Left renal pelvis (tissue), 4 donors: ENCODE results near the gene CDH7. TPM values are rescaled to one million over a fixed set of nuclear protein-coding genes. Genes with fewer than 3 reads are reported as not detected.

Source experiments
- DNase-seq, 4 donors: peaks; one replicate each; pipeline ENCODE4 v3.0.0-alpha.2; 2013; ENCODE audit warnings: low read depth in 4 of 4, low spot score in 3 of 4
- polyA plus RNA-seq, 4 donors: library from polyadenylated mRNA; unstranded; fragments of 120-200 nt; gene quantifications; one replicate each; pipeline ENCODE4 v1.2.1, GENCODE V29; 2013; ENCODE audit not compliant: insufficient read length in 4 of 4

CDH7 gene, protein sequence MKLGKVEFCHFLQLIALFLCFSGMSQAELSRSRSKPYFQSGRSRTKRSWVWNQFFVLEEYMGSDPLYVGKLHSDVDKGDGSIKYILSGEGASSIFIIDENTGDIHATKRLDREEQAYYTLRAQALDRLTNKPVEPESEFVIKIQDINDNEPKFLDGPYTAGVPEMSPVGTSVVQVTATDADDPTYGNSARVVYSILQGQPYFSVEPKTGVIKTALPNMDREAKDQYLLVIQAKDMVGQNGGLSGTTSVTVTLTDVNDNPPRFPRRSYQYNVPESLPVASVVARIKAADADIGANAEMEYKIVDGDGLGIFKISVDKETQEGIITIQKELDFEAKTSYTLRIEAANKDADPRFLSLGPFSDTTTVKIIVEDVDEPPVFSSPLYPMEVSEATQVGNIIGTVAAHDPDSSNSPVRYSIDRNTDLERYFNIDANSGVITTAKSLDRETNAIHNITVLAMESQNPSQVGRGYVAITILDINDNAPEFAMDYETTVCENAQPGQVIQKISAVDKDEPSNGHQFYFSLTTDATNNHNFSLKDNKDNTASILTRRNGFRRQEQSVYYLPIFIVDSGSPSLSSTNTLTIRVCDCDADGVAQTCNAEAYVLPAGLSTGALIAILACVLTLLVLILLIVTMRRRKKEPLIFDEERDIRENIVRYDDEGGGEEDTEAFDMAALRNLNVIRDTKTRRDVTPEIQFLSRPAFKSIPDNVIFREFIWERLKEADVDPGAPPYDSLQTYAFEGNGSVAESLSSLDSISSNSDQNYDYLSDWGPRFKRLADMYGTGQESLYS
- polyA plus RNA-seq, result 10 to 100 TPM; 13.5 to 24.4 (median 17.4) TPM

DNA sequence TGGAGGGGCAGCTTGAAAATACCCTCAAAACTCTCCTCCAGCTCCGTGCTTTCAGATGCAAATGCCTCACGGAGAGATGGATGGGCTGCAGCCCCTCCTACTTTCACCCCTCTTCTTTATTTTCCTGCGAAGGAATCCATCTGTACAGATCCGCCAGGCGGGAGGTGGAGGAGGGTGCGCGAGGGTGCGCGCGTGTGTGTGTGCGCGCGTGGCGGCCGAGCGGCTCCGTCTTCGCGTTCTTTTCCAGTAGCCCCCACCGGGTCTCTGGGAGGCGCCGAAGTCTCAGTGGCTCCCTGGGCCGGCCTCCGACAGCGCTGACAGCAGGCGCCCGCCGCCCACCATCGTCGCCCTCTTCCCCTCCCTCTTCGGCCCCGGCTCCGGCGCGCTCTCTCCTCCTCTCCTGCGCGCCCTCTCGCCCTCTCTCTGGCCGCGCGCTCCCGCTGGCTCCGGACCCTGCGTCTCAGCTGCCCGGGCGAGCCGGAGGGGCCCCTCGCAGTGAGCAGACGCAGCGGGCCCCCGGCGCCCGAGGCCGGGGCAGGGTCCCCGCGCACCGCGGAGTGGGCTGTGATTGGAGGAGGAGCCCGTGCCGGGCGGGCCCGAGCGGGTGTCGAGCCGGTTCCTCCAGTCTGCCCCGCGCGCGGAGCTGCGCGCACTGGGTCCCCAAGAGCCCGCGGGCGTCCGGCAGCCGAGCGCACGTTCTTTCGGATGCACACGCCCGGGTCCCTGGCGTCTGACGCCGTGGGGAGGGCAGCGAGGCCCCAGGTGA lies at the start of gene CDH7:
Gene CDH7 (plus strand): TSS at position 624 of the 766 bp plus-strand sequence. CDS start 11,831 bp downstream, outside the sequence.
- DNase-seq, result peak in 2 of 4 donors; percentile 47 to 53

DNA sequence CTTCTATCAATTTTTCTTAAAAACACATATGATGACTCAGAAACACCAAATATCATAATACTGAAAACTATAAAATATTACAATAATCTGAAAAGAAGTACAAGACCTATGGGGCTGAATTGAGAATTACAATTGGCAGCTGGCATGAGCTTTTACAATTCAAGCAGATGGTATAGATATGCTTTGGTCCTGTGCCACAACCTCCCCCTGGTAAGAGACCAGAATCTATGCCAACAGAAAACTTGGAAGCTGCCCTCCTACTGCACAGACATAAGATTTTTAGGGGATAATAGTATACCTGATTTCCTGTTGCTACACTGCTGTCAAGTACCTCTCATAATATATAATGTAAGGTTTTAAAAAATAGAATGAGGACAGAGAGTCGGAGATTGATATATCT lies 46.8 kb upstream of the CDH7 start:
- no peak for DNase-seq

DNA sequence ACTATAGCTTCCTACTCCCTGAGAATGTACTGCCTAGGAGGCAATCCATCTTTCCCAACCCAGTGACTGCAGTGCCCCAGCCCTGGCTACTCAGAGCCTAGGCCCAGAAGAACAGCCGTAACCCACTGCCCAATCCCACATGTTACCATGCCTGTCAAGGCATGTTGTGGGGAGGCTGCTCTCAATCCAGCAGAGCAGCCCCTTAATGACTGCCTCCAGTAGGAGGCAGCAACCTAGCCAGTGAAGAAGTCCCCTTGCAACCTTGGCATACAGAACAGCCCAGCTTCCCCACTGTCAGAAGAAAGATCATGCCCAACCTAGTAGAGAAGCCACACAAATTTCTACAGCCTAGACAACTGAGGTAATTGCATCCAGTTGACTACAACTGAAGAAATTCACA lies 44.2 kb upstream of the CDH7 start:
- no peak for DNase-seq

DNA sequence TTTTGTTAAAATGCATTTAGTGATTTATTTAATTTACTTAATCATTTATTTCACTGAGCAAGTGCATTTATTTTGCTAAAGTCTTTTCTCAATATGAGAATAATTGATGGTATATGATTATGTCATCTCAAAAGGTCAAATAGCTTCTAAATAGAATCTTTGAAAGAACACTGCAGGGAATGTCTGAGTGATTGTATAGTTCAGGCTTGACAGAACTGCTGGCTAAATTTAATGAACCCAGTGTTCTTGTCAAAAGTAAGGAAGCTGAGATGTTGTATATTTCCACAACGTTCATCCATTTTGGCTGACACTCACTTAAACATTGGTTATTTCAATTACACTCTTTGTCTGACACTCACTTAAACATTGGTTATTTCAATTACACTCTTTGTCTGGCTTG lies 39.3 kb upstream of the CDH7 start:
- DNase-seq, result no peak

DNA sequence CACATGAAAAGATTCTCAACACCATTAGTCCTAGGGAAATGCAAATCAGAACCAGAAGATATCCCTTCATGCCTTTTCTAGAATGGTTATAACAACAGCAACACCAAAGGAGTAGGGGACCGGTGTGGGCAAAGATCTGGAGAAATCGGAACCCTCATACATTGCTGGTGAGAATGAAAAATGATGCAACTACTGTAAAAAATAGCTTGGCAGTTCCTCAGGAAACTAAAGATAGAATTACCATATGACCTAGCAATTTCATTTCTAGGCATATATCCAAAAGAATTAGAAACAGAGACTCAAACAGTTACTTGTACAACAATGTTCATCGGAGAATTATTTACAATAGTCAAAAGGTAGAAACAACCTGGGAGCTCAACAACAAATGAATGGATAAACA lies 29.2 kb upstream of the CDH7 start:
- no peak for DNase-seq

DNA sequence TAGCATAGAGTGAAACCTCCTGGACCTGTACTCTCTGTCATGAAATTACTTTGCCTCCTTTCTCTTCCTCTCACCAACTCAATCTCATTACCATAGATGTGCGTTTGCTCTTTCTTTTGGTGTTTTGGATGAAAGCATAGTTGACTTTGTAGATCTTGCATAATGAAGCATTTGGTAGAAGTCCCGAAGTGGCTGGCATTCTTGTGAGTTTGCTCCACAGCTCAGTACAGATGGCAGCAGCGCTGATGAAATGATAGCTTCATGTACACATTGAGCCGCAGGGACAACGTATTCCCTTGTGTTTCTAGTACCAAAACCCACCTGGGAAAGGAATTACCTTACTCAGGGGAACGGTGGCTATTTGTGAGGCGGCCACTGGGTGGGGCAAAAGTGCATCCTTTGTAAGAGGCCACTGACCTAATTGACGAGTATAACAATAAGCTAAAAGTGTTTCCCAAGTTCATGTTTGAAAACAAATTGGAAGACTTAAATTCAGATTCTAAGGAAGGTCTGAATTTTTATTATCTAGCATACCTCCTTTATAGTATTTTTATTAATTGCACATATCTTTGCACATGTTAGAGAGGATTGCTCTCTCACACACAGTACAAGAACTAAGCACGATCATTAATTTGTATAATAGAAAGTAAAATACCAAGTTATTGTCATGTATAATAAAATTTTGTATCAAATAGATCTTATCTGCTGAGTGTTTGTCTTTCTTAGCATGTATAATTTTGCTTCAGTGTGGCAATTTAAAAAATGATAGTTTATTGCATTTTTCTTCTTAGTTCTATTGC lies 25.4 kb upstream of the CDH7 start:
- no peak for DNase-seq

DNA sequence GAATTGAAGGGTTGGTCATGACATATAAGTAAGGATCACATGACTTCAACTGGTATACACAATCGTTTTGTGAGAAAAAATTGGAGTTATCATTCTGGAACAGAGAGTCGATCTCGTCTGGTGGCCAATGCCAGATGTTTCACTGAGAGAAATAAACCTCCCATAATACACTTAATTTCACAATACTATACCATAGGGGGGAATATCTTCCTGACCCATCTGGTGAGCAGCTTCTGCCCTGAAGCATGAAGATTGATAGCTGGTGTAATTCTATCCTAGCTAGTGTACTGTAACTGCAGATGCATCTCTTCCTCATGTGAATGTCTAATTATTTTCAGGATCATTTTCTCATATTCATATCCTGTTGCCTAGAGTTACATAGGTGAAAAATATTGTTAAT lies 15.7 kb upstream of the CDH7 start:
- no peak for DNase-seq

DNA sequence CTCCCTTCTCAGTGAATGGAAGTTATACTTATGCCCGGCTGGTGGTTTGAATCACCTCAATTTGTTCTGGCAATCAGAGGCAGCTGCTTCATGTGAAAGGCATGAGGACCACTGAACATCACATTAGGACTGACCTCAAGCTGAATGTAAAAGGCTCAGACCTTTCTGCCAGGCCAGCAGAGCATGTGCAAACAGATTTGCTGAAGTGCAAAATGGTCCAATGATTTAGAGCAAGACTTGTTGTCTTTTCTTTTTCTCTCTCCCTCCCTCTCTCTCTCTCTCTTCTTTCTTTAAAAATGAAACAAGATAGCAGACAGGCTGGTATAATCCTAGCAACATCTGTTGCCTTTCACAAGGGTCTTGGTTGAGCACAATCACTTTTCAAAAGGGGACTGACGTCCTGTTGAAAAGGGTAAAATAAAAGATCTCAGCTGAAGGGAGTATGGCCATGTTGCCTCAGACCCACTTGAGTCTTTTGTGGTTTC lies 13.3 kb upstream of the CDH7 start:
- DNase-seq, result no peak

DNA sequence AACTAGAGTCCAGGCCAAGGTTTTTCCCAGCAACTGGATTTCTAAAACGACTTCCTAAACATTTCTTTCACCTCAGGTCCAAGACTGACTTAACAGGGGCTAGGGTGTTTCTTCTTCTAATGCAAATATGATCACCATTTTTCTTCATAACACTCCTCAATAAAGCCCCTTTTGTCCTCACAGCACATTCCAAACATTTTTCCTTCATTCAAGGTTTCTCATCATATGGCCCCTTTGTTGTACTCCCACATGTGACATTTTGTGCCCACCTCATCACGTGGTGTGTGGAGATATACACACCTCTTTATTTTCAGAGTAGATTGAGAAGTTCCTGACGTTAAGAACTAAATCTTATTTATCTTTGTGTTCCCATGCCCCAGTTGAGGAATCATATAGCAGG lies 3.9 kb upstream of the CDH7 start:
- no peak for DNase-seq

DNA sequence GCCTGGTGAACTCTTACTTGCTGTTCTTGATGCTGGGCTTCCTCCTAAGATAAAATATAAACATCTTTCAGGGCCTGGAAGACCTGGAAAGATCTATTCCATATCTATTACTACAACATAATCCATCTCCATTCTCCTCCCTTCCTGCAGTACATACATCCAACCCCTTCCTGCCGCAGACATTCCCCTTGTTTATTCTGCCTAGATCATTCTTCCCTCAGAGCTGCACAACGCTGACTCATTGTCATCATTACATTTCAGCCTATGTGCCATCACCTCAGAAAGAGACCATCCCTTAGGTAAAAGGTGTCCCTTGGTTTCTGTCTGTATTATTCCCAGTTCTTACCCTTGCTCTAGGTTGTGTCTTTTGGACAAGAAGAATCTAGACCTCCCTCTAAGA lies 2.5 kb upstream of the CDH7 start:
- no peak for DNase-seq

DNA sequence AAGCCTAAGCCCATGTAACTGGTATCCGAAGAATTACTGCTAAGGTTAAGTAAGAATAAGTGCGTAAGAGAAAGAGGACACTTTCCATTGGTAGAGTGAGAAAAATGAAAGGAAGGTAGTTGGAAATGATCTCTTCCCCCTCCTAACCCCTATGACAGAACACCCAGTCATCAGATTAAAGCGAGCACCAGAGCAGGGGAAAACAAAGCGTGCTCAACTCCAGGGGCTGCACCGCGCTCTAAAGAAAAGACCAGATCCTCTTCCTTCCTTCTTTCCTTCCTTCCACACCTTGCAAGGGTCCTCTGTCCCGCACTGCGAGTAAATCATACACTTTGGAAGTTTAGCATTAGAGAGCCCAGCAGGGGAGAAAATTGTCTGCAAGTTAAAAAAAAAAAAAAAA lies 971 bp upstream of the CDH7 start:
- DNase-seq, result no peak

DNA sequence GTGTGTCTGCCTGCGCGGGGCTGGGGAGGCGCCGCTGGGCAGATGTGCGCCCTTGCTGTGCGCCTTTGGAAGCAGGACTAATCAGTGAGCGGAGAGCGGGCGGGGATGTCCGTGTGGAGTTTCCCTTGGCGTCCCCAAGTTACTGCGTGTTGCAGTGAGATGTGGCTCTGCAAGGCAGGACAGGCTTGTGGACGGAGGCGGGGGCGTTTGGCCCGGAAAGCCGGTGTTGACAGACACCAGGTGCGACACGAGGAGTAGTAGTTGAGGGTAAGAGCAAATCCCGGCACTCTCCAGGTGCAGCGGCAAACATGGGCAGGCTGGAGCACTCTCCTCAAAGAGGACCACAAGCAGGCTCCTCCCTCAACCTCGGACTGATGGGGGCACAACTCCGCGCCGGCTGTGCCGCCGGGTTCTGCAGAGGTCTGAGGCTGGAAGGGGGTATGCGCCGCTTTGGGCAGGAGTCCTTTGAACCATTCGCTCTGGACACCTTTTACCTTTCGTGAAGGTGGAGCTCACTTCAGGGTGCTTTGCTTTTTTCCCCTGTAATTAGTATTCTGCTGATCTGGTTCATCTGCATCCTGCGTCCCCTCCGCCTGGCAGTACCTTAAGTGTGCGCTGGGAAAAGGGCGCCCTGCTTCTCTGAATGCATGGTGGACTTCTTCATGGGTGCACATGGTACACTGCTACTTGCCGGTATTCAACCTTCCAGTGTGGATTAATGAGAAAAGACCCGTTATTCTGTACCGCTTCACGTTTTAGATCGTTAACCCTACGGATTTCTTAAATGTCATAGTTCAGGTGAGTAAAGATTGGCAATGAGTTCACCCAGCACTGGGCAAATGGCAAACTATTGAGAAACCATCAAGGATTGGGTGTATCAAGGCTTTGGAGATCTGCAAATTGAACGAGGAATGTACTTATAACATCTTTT lies 608 bp downstream of the CDH7 start:
- peak in 2 of 4 donors; percentile 25 to 46 for DNase-seq

DNA sequence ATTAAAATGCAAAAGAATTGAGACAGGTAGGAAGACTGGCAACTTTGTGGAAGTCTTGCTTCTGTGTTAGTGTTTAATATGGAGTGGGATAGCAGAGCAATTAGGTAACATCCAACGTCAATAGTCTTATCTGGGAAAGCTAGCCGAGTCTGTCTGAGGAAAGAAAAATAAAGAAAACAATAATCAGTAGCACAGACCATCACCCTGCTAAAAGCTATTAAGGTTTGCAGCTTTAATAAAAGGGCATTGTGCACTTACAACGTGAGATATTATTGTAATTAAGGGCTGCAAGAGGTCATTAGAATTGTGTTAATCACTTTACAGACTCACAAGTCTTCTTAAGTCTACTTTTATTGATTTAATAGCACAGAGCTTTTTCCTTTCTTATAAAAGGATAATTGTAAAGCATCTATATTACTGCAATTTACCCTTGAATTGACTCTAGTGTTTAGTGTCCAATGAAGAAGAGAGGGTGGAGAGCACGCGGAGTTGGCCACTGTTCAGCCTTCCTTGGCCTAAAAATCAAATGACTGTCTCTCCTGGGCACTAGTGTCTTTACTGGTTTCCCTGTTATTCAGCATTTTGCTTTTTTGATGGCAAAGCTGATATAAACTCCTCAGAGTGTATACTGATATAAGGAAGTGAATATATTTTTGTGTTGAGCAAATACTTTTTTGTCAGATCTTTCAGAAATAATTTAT lies 2.0 kb downstream of the CDH7 start:
- no peak for DNase-seq

DNA sequence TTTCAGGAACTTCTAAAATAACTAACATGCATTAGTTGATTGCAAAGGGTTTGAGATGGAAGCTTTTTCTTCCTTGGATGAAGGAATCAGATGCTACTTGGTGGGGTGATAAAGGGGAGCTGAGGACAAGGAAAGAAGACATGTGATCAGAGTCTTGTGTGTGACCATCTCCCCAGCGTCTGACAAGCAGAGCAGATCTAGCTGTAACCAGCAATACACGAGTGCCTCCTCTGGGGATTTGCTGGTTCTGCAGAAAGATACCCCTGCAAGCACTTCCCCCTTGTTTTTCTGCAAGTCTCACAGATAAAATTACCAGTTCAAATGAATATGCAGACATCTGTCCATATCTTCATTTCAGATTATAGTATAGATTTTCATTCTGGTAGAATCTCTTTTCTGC lies 2.7 kb downstream of the CDH7 start:
- DNase-seq, result peak in 3 of 4 donors; percentile 33 to 52 (median 46)

DNA sequence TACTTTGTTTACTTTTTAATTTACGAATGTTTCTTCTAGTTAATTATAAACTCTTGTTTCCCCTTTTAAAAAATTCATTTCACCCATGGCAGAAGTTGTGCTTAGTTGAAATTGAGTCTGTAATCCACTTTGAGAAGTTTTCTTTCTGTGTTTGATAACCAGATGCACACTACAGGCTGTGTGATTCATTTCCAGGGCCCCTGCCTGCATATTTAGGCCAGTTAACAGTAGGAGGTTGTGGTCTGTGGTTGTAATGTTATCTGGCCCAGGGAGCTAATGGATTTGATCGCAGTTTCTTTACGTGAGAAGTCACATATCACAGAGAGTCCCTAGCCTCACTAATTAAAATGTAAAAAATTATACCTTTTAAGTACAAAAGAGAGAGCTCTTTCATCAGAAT lies 3.3 kb downstream of the CDH7 start:
- DNase-seq, result no peak

DNA sequence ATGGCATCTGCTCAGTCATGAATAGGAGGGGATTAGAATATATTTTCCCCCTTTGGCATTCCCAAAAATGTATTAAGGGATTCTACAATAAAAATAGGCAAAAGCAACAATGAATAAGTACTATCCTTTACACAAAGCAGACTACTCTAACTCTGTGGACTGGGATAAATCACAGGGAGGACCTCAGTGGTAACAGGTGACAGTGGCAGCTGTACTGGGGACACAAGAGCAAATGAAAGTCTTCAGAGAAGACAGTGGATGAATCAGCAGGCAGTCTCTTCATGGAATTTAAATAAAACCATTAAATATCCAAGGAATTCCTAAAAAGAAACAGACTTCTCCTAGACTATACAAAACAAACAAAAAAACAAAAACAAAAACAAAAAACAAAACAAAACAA lies 4.8 kb downstream of the CDH7 start:
- DNase-seq, result no peak

DNA sequence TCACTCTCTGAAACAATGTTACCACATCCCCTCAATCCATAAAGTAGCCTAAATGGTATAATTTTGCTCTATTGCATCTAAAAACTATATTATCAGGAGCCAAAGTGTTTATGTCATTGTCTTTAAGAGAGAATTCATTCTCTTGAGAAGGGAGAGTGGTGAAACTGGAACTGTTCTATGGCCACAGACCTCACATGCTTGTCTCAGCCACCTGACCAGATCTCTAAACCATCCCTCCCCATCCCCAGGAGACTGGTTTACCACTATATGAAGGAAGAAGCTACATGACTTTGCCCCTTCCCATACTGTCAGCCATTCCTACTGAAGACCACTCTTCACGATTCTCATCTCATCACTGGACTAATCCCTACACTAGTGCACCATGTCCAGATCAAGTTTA lies 9.6 kb downstream of the CDH7 start:
- no peak for DNase-seq

DNA sequence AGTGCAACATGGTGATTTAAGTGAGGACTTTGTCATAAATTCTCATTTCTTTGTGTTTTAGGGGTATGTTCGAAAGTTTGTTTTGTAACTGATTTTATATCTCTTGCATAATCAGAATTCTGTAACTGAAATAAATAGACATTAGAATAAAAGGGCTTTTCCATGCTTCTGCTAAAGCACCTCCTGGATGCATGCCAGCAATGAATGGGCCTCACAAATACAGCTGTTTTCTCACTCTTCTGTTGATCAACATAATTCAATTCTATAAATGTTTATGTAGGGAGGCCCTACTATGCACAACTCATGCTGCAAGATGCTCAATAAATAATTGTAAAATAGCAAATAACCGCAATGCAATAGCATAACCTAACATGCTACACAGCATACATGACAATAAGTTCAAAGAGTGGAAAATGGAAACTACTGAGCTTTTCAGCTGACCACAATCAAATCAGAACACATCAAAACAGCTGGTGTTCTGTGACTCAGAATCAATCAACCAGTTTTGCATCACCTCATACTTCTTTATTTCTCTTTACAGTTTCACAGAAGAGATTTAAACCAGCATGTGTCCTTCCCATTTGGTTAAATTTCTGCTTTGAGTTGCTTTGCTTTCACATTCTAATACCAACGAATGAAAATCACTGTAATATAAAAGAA lies 11.0 kb downstream of the CDH7 start:
- DNase-seq, result no peak
